Coronary artery (tissue), 2 donors: ENCODE measurements around the gene MCFD2.
A peak's percentile ranks its signal among the peaks of the same experiment; 100 is the strongest.

Source experiments
- DNase-seq: peaks from one replicate; pipeline ENCODE4 v3.0.0-alpha.2; 2017; ENCODE audit warnings: low spot score
- H3K27ac ChIP-seq, 2 donors: fragments of 200-600 bp; sonication (generic); one replicate each; pipeline ENCODE4 v1.5.1; 2016 to 2019
- H3K4me3 ChIP-seq: fragments of 200-600 bp; sonication (generic); 2 replicates; pipeline ENCODE4 v1.5.1; 2016; ENCODE audit warnings: mild to moderate bottlenecking, moderate library complexity
- CTCF ChIP-seq: fragments of 200-600 bp; sonication (generic); IDR thresholded peaks from one replicate; pipeline ENCODE4 v1.5.1; 2019; ENCODE audit warnings: antibody characterized with exemption

Gene MCFD2

GRCh38 chr2:46958431-46959017, 42.9 kb upstream of the MCFD2 start:
- no peak for DNase-seq
- TF ChIP-seq CTCF: no peak
- Histone ChIP-seq H3K4me3 (no peak overlapping the region), H3K27ac (peak overlapping the region in 1 of 2 donors; percentile 25)

- Histone ChIP-seq H3K27ac (no peak overlapping the region), H3K4me3 (no peak overlapping the region)
- no peak for TF ChIP-seq CTCF
- DNase-seq: no peak
Measured at GRCh38 chr2:46956981-46957531, 41.5 kb upstream of the MCFD2 start.

GRCh38 chr2:46955764-46956163, 40.2 kb upstream of the MCFD2 start:
- peak overlapping the region; percentile 82 to 88 for H3K27ac ChIP-seq
- H3K4me3 ChIP-seq: peak overlapping the region; percentile 41
- no peak for TF ChIP-seq CTCF
- no peak for DNase-seq

GRCh38 chr2:46954951-46955571, 39.5 kb upstream of the MCFD2 start:
- peak overlapping the region; percentile 41 for H3K4me3 ChIP-seq
- peak overlapping the region; percentile 82 to 88 for H3K27ac ChIP-seq
- peak; percentile 91 for DNase-seq
- no peak for TF ChIP-seq CTCF

GRCh38 chr2:46952171-46952570, 36.6 kb upstream of the MCFD2 start:
- Histone ChIP-seq H3K27ac (no peak overlapping the region), H3K4me3 (no peak overlapping the region)
- no peak for DNase-seq
- no peak for TF ChIP-seq CTCF

GRCh38 chr2:46951290-46952064, 35.9 kb upstream of the MCFD2 start:
- H3K4me3 ChIP-seq: no peak overlapping the region
- H3K27ac ChIP-seq: no peak overlapping the region
- TF ChIP-seq CTCF: no peak

More at GRCh38 chr2:46951290-46952064, 35.9 kb upstream of the MCFD2 start:
- no peak for DNase-seq
